ENCODE data around the gene CERCAM.
A peak's percentile ranks its signal among the peaks of the same experiment; 100 is the strongest.
"Not testable (repeated sequence)": the region's sequence is repeated elsewhere in the genome, so short reads cannot be mapped to it uniquely, and the experiment has no call there.

Gene CERCAM

GRCh38 chr9:128442150-128442549, 21.5 kb downstream of the CERCAM start:
- DNase-seq (ENCODE audit: low spot score), result no peak
- no peak for TF ChIP-seq CTCF (conservative IDR thresholded peaks at IDR 0.05; ENCODE audit: low read depth)
- ChIA-PET CTCF (interaction anchor here (0.5 to 0.6 kb wide), 2 partner anchors 56 to 76 kb away, joined by 3 read pairs; no protein-coding TSS in a partner anchor), POLR2A (ENCODE audit: low non-redundant PET) (no interaction called here)
- no peak overlapping the region for H3K27ac ChIP-seq

GRCh38 chr9:128446505-128446904, 25.8 kb downstream of the CERCAM start:
- H3K27ac ChIP-seq; DNase-seq (ENCODE audit: low spot score); POLR2A ChIA-PET (ENCODE audit: low non-redundant PET): not testable (repeated sequence)
- CTCF ChIA-PET, result interaction anchor here (1.5 kb wide), 1 partner anchor 8 kb away, joined by 12 read pairs; no protein-coding TSS in a partner anchor

- no peak overlapping the region for H3K27ac ChIP-seq
- no peak for TF ChIP-seq CTCF (conservative IDR thresholded peaks at IDR 0.05; ENCODE audit: low read depth)
- DNase-seq (ENCODE audit: low spot score), result no peak
- ChIA-PET CTCF (interaction anchor here (1.0 to 1.3 kb wide), 3 partner anchors 10 to 146 kb away, joined by 3 to 7 read pairs (median 3); no protein-coding TSS in a partner anchor), POLR2A (ENCODE audit: low non-redundant PET) (no interaction called here)
Observed at GRCh38 chr9:128448746-128449145, 28.1 kb downstream of the CERCAM start.

- H3K27ac ChIP-seq, result peak overlapping the region; percentile 91
- no peak for TF ChIP-seq CTCF (conservative IDR thresholded peaks at IDR 0.05; ENCODE audit: low read depth)
- CTCF ChIA-PET, result interaction anchor here (0.9 to 1.1 kb wide), 2 partner anchors 16 to 35 kb away, joined by 4 to 8 read pairs; no protein-coding TSS in a partner anchor
- POLR2A ChIA-PET (ENCODE audit: low non-redundant PET), result interaction anchor here (0.5 kb wide), 1 partner anchor 179 kb away, joined by 3 read pairs; the partner anchor contains the start of genes GOLGA2 and SWI5
- DNase-seq (ENCODE audit: low spot score), result no peak
Observed at GRCh38 chr9:128454991-128455390, 34.3 kb downstream of the CERCAM start.

GRCh38 chr9:128455849-128456612, 35.4 kb downstream of the CERCAM start, which contains the start of gene ODF2:
Gene ODF2 (plus strand): TSS chr9:128456006. CDS start chr9:128456092, 86 bp downstream.
- ChIA-PET CTCF (interaction anchor here (0.9 to 1.1 kb wide), 2 partner anchors 17 to 36 kb away, joined by 4 to 8 read pairs; no protein-coding TSS in a partner anchor), POLR2A (ENCODE audit: low non-redundant PET) (interaction anchor here (0.5 kb wide), 1 partner anchor 75 kb away, joined by 9 read pairs; no protein-coding TSS in a partner anchor)
- DNase-seq (ENCODE audit: low spot score), result peak; percentile 100
- TF ChIP-seq CTCF (conservative IDR thresholded peaks at IDR 0.05; ENCODE audit: low read depth), result no peak
- peak within 1 kb of the TSS; percentile 91 for H3K27ac ChIP-seq

GRCh38 chr9:128456613-128457061, 36.0 kb downstream of the CERCAM start:
- peak overlapping the region; percentile 91 for H3K27ac ChIP-seq
- ChIA-PET POLR2A (ENCODE audit: low non-redundant PET) (no interaction called here), CTCF (no interaction called here)
- no peak for TF ChIP-seq CTCF (conservative IDR thresholded peaks at IDR 0.05; ENCODE audit: low read depth)
- peak; percentile 96 for DNase-seq (ENCODE audit: low spot score)

- ChIA-PET POLR2A (ENCODE audit: low non-redundant PET) (no interaction called here), CTCF (no interaction called here)
- TF ChIP-seq CTCF (conservative IDR thresholded peaks at IDR 0.05; ENCODE audit: low read depth), result no peak
- DNase-seq (ENCODE audit: low spot score), result no peak
- H3K27ac ChIP-seq, result peak overlapping the region; percentile 91
Observed at GRCh38 chr9:128457207-128457606, 36.5 kb downstream of the CERCAM start.
